ENCODE data around the gene COL4A5. TPM values are rescaled to one million over a fixed set of nuclear protein-coding genes. Genes with fewer than 3 reads are reported as not detected.

The COL4A5 gene
- total and polyA plus RNA-seq, 8 donors: 15.5 to 203 (median 166) TPM

- no peak for ATAC-seq
- H3K36me3 ChIP-seq: no peaks in the 10 kb centered on the region
These were observed 282.9 kb downstream of the COL4A5 start for GRCh38 chrX:108722561-108722960.

GRCh38 chrX:108726748-108727147 is 287.1 kb downstream of the COL4A5 start:
- TF ChIP-seq CTCF (IDR thresholded peaks at IDR 0.05): no peak
- Histone ChIP-seq H3K27me3 (peaks cover 19 to 23% of the 10 kb centered on the region in 2 donors), H3K9me3 (no peaks in the 10 kb centered on the region), H3K27ac (no peak overlapping the region), H3K4me1 (no peaks in the 10 kb centered on the region), H3K4me3 (no peak overlapping the region), H3K36me3 (no peaks in the 10 kb centered on the region)
- no peak for DNase-seq
- ATAC-seq: no peak
- intact Hi-C loops (cut with DNase I): no loop called here

More at GRCh38 chrX:108722561-108722960, 282.9 kb downstream of the COL4A5 start:
- no peak for TF ChIP-seq CTCF (IDR thresholded peaks at IDR 0.05)
- H3K4me1 ChIP-seq: no peaks in the 10 kb centered on the region
- no peak for DNase-seq
- H3K27ac ChIP-seq: no peak overlapping the region
- no peaks in the 10 kb centered on the region for H3K9me3 ChIP-seq
- H3K4me3 ChIP-seq: no peak overlapping the region
- H3K27me3 ChIP-seq: peaks cover 0 to 7% of the 10 kb centered on the region in 2 donors
- intact Hi-C loops (cut with DNase I): no loop called here

GRCh38 chrX:108731153-108731552 is 291.5 kb downstream of the COL4A5 start:
- DNase-seq (no peak), ATAC-seq (no peak)
- Histone ChIP-seq H3K27me3 (peaks cover 58 to 63% of the 10 kb centered on the region in 2 donors), H3K4me3 (no peak overlapping the region), H3K27ac (no peak overlapping the region), H3K36me3 (no peaks in the 10 kb centered on the region), H3K4me1 (no peaks in the 10 kb centered on the region), H3K9me3 (no peaks in the 10 kb centered on the region)
- intact Hi-C loops (cut with DNase I): no loop called here
- no peak for TF ChIP-seq CTCF (IDR thresholded peaks at IDR 0.05)

GRCh38 chrX:108732630-108733321 is 293.1 kb downstream of the COL4A5 start:
- Histone ChIP-seq H3K27me3 (peaks cover 71 to 79% of the 10 kb centered on the region in 2 donors), H3K36me3 (no peaks in the 10 kb centered on the region), H3K27ac (no peak overlapping the region), H3K4me1 (no peaks in the 10 kb centered on the region), H3K9me3 (no peaks in the 10 kb centered on the region), H3K4me3 (no peak overlapping the region)
- no peak for ATAC-seq
- intact Hi-C loops (cut with DNase I): no loop called here
- DNase-seq: peak in 1 of 4 donors; percentile 17
- no peak for TF ChIP-seq CTCF (IDR thresholded peaks at IDR 0.05)

GRCh38 chrX:108734426-108734825 is 294.8 kb downstream of the COL4A5 start:
- ATAC-seq (no peak), DNase-seq (no peak)
- peaks cover 80 to 96% of the 10 kb centered on the region in 2 donors for H3K27me3 ChIP-seq
- H3K36me3 ChIP-seq: no peaks in the 10 kb centered on the region
- no peak overlapping the region for H3K27ac ChIP-seq
- no peaks in the 10 kb centered on the region for H3K9me3 ChIP-seq
- no peaks in the 10 kb centered on the region for H3K4me1 ChIP-seq
- TF ChIP-seq CTCF (IDR thresholded peaks at IDR 0.05): no peak
- no peak overlapping the region for H3K4me3 ChIP-seq
- intact Hi-C loops (cut with DNase I): no loop called here
